BE2C (cell line): ENCODE data around the gene SLIT1.

Source experiments
- DNase-seq: peaks from one replicate; pipeline ENCODE4 v3.0.0-alpha.2; 2020
- H3K27me3 ChIP-seq: fragments of 250-450 bp; sonication (Bioruptor Pico); 2 replicates; pipeline ENCODE4 v1.5.1; 2020; ENCODE audit warnings: mild to moderate bottlenecking
- H3K36me3 ChIP-seq: fragments of 250-450 bp; sonication (Bioruptor Pico); 2 replicates; pipeline ENCODE4 v1.5.1; 2020; ENCODE audit warnings: mild to moderate bottlenecking
- H3K4me1 ChIP-seq: fragments of 250-450 bp; sonication (Bioruptor Pico); 2 replicates; pipeline ENCODE4 v1.5.1; 2020
- H3K4me3 ChIP-seq: 2 replicates; pipeline ENCODE4 v1.5.1; 2011; ENCODE audit warnings: low read depth, low read length
- H3K9me3 ChIP-seq: fragments of 250-450 bp; sonication (Bioruptor Pico); 2 replicates; pipeline ENCODE4 v1.5.1; 2020
- CTCF ChIP-seq: IDR thresholded peaks from 2 replicates; pipeline ENCODE4 v1.5.1; 2012; ENCODE audit warnings: mild to moderate bottlenecking, low read depth, low read length

The SLIT1 gene

GRCh38 chr10:96975136-96975535, 210.6 kb downstream of the SLIT1 start:
- no peak for TF ChIP-seq CTCF
- H3K4me3 ChIP-seq = no peak overlapping the region
- no peaks in the 10 kb centered on the region for H3K9me3 ChIP-seq
- H3K36me3 ChIP-seq = no peaks in the 10 kb centered on the region
- H3K27me3 ChIP-seq = no peaks in the 10 kb centered on the region
- DNase-seq = no peak
- no peaks in the 10 kb centered on the region for H3K4me1 ChIP-seq

- Histone ChIP-seq H3K36me3 (no peaks in the 10 kb centered on the region), H3K4me3 (no peak overlapping the region), H3K9me3 (no peaks in the 10 kb centered on the region), H3K4me1 (no peaks in the 10 kb centered on the region), H3K27me3 (no peaks in the 10 kb centered on the region)
- TF ChIP-seq CTCF = no peak
- DNase-seq = no peak
Observed at GRCh38 chr10:96973809-96974747, 211.7 kb downstream of the SLIT1 start.

DNA sequence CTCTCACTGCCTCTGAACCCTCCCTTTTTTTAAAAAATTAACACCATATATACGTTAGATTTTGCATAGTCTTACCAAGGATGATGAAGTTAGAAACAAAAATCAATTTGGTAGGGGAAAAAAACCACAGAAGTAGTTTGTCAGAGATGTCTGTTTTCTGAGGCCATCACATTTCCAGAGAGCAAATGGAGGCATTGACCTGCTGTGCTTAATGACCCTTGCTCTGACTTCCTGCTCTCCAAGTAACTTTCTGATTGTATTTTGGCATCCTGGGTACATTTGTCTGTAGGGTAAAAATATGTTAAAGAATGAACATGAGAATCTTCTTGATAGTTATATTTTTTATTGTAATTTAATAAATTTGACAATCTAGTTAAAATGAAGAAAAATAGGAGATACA, 213.5 kb downstream of the SLIT1 start:
- H3K4me1 ChIP-seq = no peaks in the 10 kb centered on the region
- TF ChIP-seq CTCF = no peak
- H3K4me3 ChIP-seq = no peak overlapping the region
- H3K9me3 ChIP-seq = no peaks in the 10 kb centered on the region
- DNase-seq = no peak
- H3K27me3 ChIP-seq = no peaks in the 10 kb centered on the region
- H3K36me3 ChIP-seq = no peaks in the 10 kb centered on the region

GRCh38 chr10:96971324-96971723, 214.4 kb downstream of the SLIT1 start:
- Histone ChIP-seq H3K27me3 (no peaks in the 10 kb centered on the region), H3K4me1 (no peaks in the 10 kb centered on the region), H3K4me3 (no peak overlapping the region), H3K36me3 (no peaks in the 10 kb centered on the region), H3K9me3 (no peaks in the 10 kb centered on the region)
- no peak for TF ChIP-seq CTCF
- DNase-seq = no peak

GRCh38 chr10:96968682-96969423, 216.9 kb downstream of the SLIT1 start:
- no peaks in the 10 kb centered on the region for H3K4me1 ChIP-seq
- H3K27me3 ChIP-seq = no peaks in the 10 kb centered on the region
- H3K36me3 ChIP-seq = no peaks in the 10 kb centered on the region
- DNase-seq = no peak
- no peak for TF ChIP-seq CTCF
- H3K9me3 ChIP-seq = no peaks in the 10 kb centered on the region
- H3K4me3 ChIP-seq = no peak overlapping the region

DNA sequence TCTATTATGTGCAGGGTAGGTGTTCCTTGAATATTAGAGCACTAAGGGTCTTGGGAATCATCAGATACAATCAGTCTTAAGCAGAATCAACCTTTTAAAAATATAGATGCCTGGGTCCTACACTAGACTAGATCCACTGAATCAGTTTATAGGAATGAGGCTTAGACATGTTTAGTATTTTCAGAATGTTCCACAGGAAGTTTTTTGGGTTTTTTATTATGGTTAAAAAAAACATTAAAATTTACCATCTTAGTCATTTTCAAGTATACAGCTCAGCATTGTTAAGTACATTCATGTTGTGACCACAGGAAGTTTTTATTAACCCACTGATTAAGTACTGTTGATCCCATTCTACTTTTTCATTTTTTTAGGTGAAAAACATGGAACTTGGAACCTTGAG, 217.9 kb downstream of the SLIT1 start:
- Histone ChIP-seq H3K4me1 (no peaks in the 10 kb centered on the region), H3K36me3 (no peaks in the 10 kb centered on the region), H3K27me3 (no peaks in the 10 kb centered on the region), H3K4me3 (no peak overlapping the region), H3K9me3 (no peaks in the 10 kb centered on the region)
- no peak for TF ChIP-seq CTCF
- no peak for DNase-seq
